K562 (cell line): ENCODE measurements around the gene PHYHIPL. TPM values are rescaled to one million over a fixed set of nuclear protein-coding genes. Genes with fewer than 3 reads are reported as not detected.

Experiments used
- ATAC-seq: fragments of 200-7000 bp; cut with Tn5 transposase; 3 replicates; pipeline ENCODE4 v1.9.1; 2020; ENCODE audit warnings: moderate library complexity
- BruUV-seq: library from RNA; stranded (reverse); fragments of 400-500 nt; replicated peaks from 2 replicates; lab custom pipeline; 2021; lab: Mats Ljungman, UMichigan
- CTCF ChIA-PET: fragments of 300-600 bp; formaldehyde crosslinking; extraction: SDS; loops from one replicate; lab custom pipeline; 2021; ENCODE audit warnings: low intra/inter-chr PET ratio; lab: Yijun Ruan, JAX
- POLR2A ChIA-PET: fragments of 300-600, 350-650 bp; sonication (Branson Sonifier 250); formaldehyde crosslinking; extraction: SDS; loops from one replicate; lab custom pipeline; 2021; ENCODE audit warnings: antibody characterized with exemption, inconsistent platforms; lab: Yijun Ruan, JAX
- DNase-seq, 4 experiments: peaks; one replicate each; pipeline versions ENCODE4 v3.0.0 to v3.0.0-alpha.2; 2011 to 2018; ENCODE audit warnings: low spot score in 3 of 4, mixed read lengths in 3 of 4; ENCODE audit errors: extremely low read depth in 1 of 4
- FAIRE-seq: peaks from 2 replicates; lab custom pipeline; 2011; peaks lifted over from hg19 to GRCh38; lab: Jason Lieb, UNC
- H2AFZ ChIP-seq: 2 replicates; pipeline ENCODE4 v1.6.0; 2011; ENCODE audit warnings: low read depth, low read length, control low read depth, inconsistent platforms
- H3K27ac ChIP-seq: fragments of 200-600 bp; 3 replicates; pipeline ENCODE4 v1.8.0; 2011; ENCODE audit warnings: low read depth, mild to moderate bottlenecking, control low read depth, inconsistent platforms, low read length, moderate library complexity, mixed read lengths; ENCODE audit errors: extremely low read depth
- H3K27me3 ChIP-seq, 2 experiments: fragments of 300-600 bp in 1 of 2; 2 replicates in 1 of 2; 3 replicates in 1 of 2; pipeline versions ENCODE4 v1.6.0 to v1.8.0; 2011; ENCODE audit warnings: inconsistent platforms in 2 of 2, low read length in 2 of 2, mild to moderate bottlenecking in 1 of 2, mixed read lengths in 1 of 2, moderate library complexity in 1 of 2; ENCODE audit not compliant: control insufficient read depth in 2 of 2, insufficient read depth in 2 of 2
- H3K36me3 ChIP-seq: fragments of 300-600 bp; 3 replicates; pipeline ENCODE4 v1.8.0; 2011; ENCODE audit warnings: mild to moderate bottlenecking, low read length, inconsistent platforms; ENCODE audit not compliant: control insufficient read depth, insufficient read depth
- H3K4me1 ChIP-seq, 2 experiments: fragments of 200-600 bp in 1 of 2; replicated peaks in 1 of 2; 2 replicates in 1 of 2; 3 replicates in 1 of 2; pipeline versions ENCODE4 v1.5.1 to v1.8.0; 2011; ENCODE audit warnings: inconsistent platforms in 2 of 2, low read length in 2 of 2, mild to moderate bottlenecking in 1 of 2, mixed read lengths in 1 of 2, moderate library complexity in 1 of 2; ENCODE audit not compliant: control insufficient read depth in 2 of 2, insufficient read depth in 2 of 2
- H3K4me2 ChIP-seq: 2 replicates; pipeline ENCODE4 v1.6.1; 2011; ENCODE audit warnings: low read length, control low read depth, inconsistent platforms, mixed read lengths; ENCODE audit not compliant: insufficient read depth
- H3K4me3 ChIP-seq: fragments of 200-600 bp; sonication (generic), shearing (Covaris generic); 2 replicates; pipeline ENCODE4 v1.5.1; 2016; ENCODE audit warnings: control low read depth, inconsistent platforms
- H3K79me2 ChIP-seq: fragments of 200-600 bp; 3 replicates; pipeline ENCODE4 v1.8.0; 2011; ENCODE audit warnings: low read length, inconsistent platforms; ENCODE audit not compliant: control insufficient read depth, insufficient read depth
- H3K9ac ChIP-seq, 2 experiments: 2 replicates each; pipeline versions ENCODE4 v1.6.0 to v1.6.1; 2011; ENCODE audit warnings: low read depth in 2 of 2, low read length in 2 of 2, control low read depth in 1 of 2, inconsistent platforms in 1 of 2, mild to moderate bottlenecking in 1 of 2, mixed read lengths in 1 of 2; ENCODE audit not compliant: insufficient read depth in 1 of 2
- H3K9me1 ChIP-seq: one replicate; pipeline ENCODE4 v1.6.0; 2011; ENCODE audit warnings: inconsistent platforms, mild to moderate bottlenecking, low read length, moderate library complexity; ENCODE audit not compliant: control insufficient read depth, insufficient read depth
- H3K9me3 ChIP-seq: replicated peaks from 2 replicates; pipeline ENCODE4 v1.5.1; 2011; ENCODE audit warnings: low read depth, low read length, inconsistent platforms; ENCODE audit not compliant: control insufficient read depth, insufficient read depth
- H4K20me1 ChIP-seq: replicated peaks from 2 replicates; pipeline ENCODE4 v1.6.1; 2011; ENCODE audit warnings: low read length, inconsistent platforms, mixed read lengths; ENCODE audit not compliant: control insufficient read depth, insufficient read depth
- POLR2A ChIP-seq: fragments of 450-650 bp; conservative IDR thresholded peaks from 2 replicates; pipeline ENCODE4 v1.6.1; 2016
- ZNF121 ChIP-seq: sonication (generic); formaldehyde crosslinking; conservative IDR thresholded peaks from 2 replicates; pipeline ENCODE4 v1.8.0; 2022; ENCODE audit warnings: missing genetic modification reagents
- WGBS: fragments of 100-300 bp; shearing (Covaris generic); methylation state at CpG from one replicate; pipeline ENCODE4 v1.1.6; 2016; ENCODE audit warnings: low coverage, mixed read lengths; ENCODE audit not compliant: insufficient coverage; ENCODE audit errors: missing lambda C conversion rate; 5-methylcytosine and 5-hydroxymethylcytosine counted together
- in situ Hi-C: fragments of 300-500 bp; cut with MboI; formaldehyde crosslinking; loops from 4 replicates; pipeline ENCODE4 v1.15.0; 2018; ENCODE audit warnings: inconsistent platforms, mixed read lengths
- intact Hi-C: fragments of 100-400 bp; cut with micrococcal nuclease; formaldehyde crosslinking; loops from 2 replicates; pipeline ENCODE4 v1.14.2; 2022
- polyA plus RNA-seq, 8 experiments: library from polyadenylated mRNA; depleted of rRNA in 4 of 8; stranded (reverse) in 5 of 8; unstranded in 3 of 8; fragments of >200 nt; fragmentation: Nextera tagmentation in 2 of 8; fragmentation: Illumina TruSeq in 1 of 8; extraction: Ambion mirVana in 2 of 8; extraction: Trizol in 1 of 8; gene quantifications; 2 replicates each; pipeline versions ENCODE4 v1.2.1 to v1.2.3, GENCODE V29; 2011 to 2014; ENCODE audit warnings: inconsistent platforms in 1 of 8, missing spikeins in 1 of 8
- total RNA-seq, 7 experiments: library from RNA; depleted of rRNA in 6 of 7; stranded (reverse); fragments of >200 nt in 6 of 7; fragmentation: Illumina TruSeq in 2 of 7; extraction: Trizol in 2 of 7; gene quantifications; 2 replicates each; pipeline versions ENCODE4 v1.2.1 to v1.2.3, GENCODE V29; 2011 to 2021; ENCODE audit warnings: low replicate concordance in 1 of 7
- TF ChIP-seq, protein P1 (sequence below): IDR thresholded peaks from 2 replicates; pipeline ENCODE4 v1.6.1; 2016; ENCODE audit warnings: missing genetic modification characterization, missing compliant biosample characterization
- TF ChIP-seq, protein P2 (sequence below): fragments of 450-650 bp; IDR thresholded peaks from 2 replicates; pipeline ENCODE4 v1.6.1; 2017; ENCODE audit warnings: mild to moderate bottlenecking, moderate library complexity

PHYHIPL gene
- total and polyA plus RNA-seq, 9 of the 15 experiments (the other 6 are each of a cell fraction or from before 2014, with no cell fraction given) = not detected

GRCh38 chr10:59269651-59270050 is 93.2 kb downstream of the PHYHIPL start:
- in situ Hi-C loops (no loop called here), intact Hi-C loops (no loop called here)
- under 1% methylated on average over 6 of the region's 6 CpGs for whole genome bisulfite sequencing
- no peaks in the 10 kb centered on the region for H3K27me3 ChIP-seq
- no peaks in the 10 kb centered on the region for H3K4me1 ChIP-seq
- H4K20me1 ChIP-seq = no peaks in the 10 kb centered on the region; the same call in 1 of the 2 replicates
- no peaks in the 10 kb centered on the region for H3K79me2 ChIP-seq
- H3K9me3 ChIP-seq = no peaks in the 10 kb centered on the region; the same call in none of the 2 replicates
- no peak overlapping the region for H3K9ac ChIP-seq
- ATAC-seq (no peak), DNase-seq (no peak), FAIRE-seq (no peak)
- TF ChIP-seq POLR2A (no peak), ZNF121 (no peak)
- TF ChIP-seq, protein P1, sequence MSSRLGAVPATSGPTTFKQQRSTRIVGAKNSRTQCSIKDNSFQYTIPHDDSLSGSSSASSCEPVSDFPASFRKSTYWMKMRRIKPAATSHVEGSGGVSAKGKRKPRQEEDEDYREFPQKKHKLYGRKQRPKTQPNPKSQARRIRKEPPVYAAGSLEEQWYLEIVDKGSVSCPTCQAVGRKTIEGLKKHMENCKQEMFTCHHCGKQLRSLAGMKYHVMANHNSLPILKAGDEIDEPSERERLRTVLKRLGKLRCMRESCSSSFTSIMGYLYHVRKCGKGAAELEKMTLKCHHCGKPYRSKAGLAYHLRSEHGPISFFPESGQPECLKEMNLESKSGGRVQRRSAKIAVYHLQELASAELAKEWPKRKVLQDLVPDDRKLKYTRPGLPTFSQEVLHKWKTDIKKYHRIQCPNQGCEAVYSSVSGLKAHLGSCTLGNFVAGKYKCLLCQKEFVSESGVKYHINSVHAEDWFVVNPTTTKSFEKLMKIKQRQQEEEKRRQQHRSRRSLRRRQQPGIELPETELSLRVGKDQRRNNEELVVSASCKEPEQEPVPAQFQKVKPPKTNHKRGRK (tag) = no peak
- TF ChIP-seq, protein P2, sequence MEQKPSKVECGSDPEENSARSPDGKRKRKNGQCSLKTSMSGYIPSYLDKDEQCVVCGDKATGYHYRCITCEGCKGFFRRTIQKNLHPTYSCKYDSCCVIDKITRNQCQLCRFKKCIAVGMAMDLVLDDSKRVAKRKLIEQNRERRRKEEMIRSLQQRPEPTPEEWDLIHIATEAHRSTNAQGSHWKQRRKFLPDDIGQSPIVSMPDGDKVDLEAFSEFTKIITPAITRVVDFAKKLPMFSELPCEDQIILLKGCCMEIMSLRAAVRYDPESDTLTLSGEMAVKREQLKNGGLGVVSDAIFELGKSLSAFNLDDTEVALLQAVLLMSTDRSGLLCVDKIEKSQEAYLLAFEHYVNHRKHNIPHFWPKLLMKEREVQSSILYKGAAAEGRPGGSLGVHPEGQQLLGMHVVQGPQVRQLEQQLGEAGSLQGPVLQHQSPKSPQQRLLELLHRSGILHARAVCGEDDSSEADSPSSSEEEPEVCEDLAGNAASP = no peak
- ChIA-PET CTCF (no interaction called here), POLR2A (no interaction called here)
- no peak overlapping the region for H3K27ac ChIP-seq
- H2AFZ ChIP-seq = no peak overlapping the region
- no peak overlapping the region for H3K4me2 ChIP-seq
- H3K36me3 ChIP-seq = no peaks in the 10 kb centered on the region
- H3K9me1 ChIP-seq = no peaks in the 10 kb centered on the region
- no peak overlapping the region for H3K4me3 ChIP-seq
- no TSS peak for BruUV-seq
